Glomerular visceral epithelial cell (primary cell): ENCODE results near the gene CHID1.

Experiments
- DNase-seq: peaks from one replicate; pipeline ENCODE4 v3.0.0-alpha.2; 2016; ENCODE audit errors: extremely low spot score

Gene CHID1

GRCh38 chr11:888310-889212 lies 22.0 kb downstream of the CHID1 start:
- no peak for DNase-seq

- no peak for DNase-seq
These were observed 23.0 kb downstream of the CHID1 start for GRCh38 chr11:887589-887988.

GRCh38 chr11:886568-886967 lies 24.0 kb downstream of the CHID1 start:
- DNase-seq = no peak

GRCh38 chr11:884578-885070 lies 26.0 kb downstream of the CHID1 start:
- no peak for DNase-seq

- no peak for DNase-seq
These were observed 27.1 kb downstream of the CHID1 start for GRCh38 chr11:883527-883926.

GRCh38 chr11:882596-882995 lies 28.0 kb downstream of the CHID1 start:
- no peak for DNase-seq

GRCh38 chr11:880447-880846 lies 30.2 kb downstream of the CHID1 start:
- DNase-seq = no peak

- DNase-seq = no peak
These were observed 33.0 kb downstream of the CHID1 start for GRCh38 chr11:877565-877964.

GRCh38 chr11:876545-876944 lies 34.1 kb downstream of the CHID1 start:
- no peak for DNase-seq

- no peak for DNase-seq
These were observed 34.8 kb downstream of the CHID1 start for GRCh38 chr11:875769-876301.

GRCh38 chr11:875203-875602 lies 35.4 kb downstream of the CHID1 start:
- DNase-seq = no peak

- no peak for DNase-seq
These were observed 36.9 kb downstream of the CHID1 start for GRCh38 chr11:873706-874105.

GRCh38 chr11:872799-873198 lies 37.8 kb downstream of the CHID1 start:
- no peak for DNase-seq

GRCh38 chr11:871472-871871 lies 39.1 kb downstream of the CHID1 start:
- DNase-seq = no peak

- no peak for DNase-seq
These were observed 40.2 kb downstream of the CHID1 start for GRCh38 chr11:870418-870817.

- no peak for DNase-seq
These were observed 40.5 kb downstream of the CHID1 start for GRCh38 chr11:870127-870413.

GRCh38 chr11:869399-870126 lies 41.0 kb downstream of the CHID1 start:
- DNase-seq = no peak

- no peak for DNase-seq
These were observed 41.8 kb downstream of the CHID1 start for GRCh38 chr11:868802-869201.

- DNase-seq = no peak
These were observed 42.2 kb downstream of the CHID1 start for GRCh38 chr11:868394-868793.

- no peak for DNase-seq
These were observed 42.7 kb downstream of the CHID1 start for GRCh38 chr11:867856-868358.

GRCh38 chr11:866481-866880 lies 44.1 kb downstream of the CHID1 start:
- no peak for DNase-seq
